Upper lobe of right lung (tissue), 1 donor: ENCODE data around the gene FAM131C. TPM values are rescaled to one million over a fixed set of nuclear protein-coding genes. Genes with fewer than 3 reads are reported as not detected.

Experiments
- ATAC-seq: fragments of 200-7000 bp; cut with Tn5 transposase; one replicate; pipeline ENCODE4 v1.9.1; 2020; ENCODE audit warnings: mild to moderate bottlenecking, moderate library complexity
- DNase-seq: peaks from one replicate; pipeline ENCODE4 v3.0.0-alpha.2; 2020
- H3K27ac ChIP-seq: fragments of 200-600 bp; one replicate; pipeline ENCODE4 v1.8.0; 2022
- H3K27me3 ChIP-seq: fragments of 200-600 bp; one replicate; pipeline ENCODE4 v1.8.0; 2022; ENCODE audit warnings: mild to moderate bottlenecking
- H3K36me3 ChIP-seq: fragments of 200-600 bp; one replicate; pipeline ENCODE4 v1.8.0; 2022
- H3K4me1 ChIP-seq: fragments of 200-600 bp; one replicate; pipeline ENCODE4 v1.8.0; 2022
- H3K4me3 ChIP-seq: fragments of 200-600 bp; one replicate; pipeline ENCODE4 v1.8.0; 2022; ENCODE audit warnings: mild to moderate bottlenecking
- H3K9me3 ChIP-seq: fragments of 200-600 bp; one replicate; pipeline ENCODE4 v1.8.0; 2022
- CTCF ChIP-seq: fragments of 200-600 bp; IDR thresholded peaks from one replicate; pipeline ENCODE4 v1.8.0; 2022; ENCODE audit warnings: antibody characterized with exemption
- intact Hi-C: fragments of 100-400 bp; cut with DNase I; formaldehyde crosslinking; loops from one replicate; pipeline ENCODE4 v1.11.0; 2022
- total RNA-seq: library from RNA; stranded (reverse); fragmentation: NEBNext Ultra II Directional; extraction: Animal tissue kit (Norgen Biotek cat#: 25700); gene quantifications from one replicate; pipeline ENCODE4 v1.2.1, GENCODE V29; 2021
- donor health status: DM: no; HTN: yes; CAD: no; lungs with severe emphysema.

Gene FAM131C
- total RNA-seq, 1 donor from 2014 or later = not detected

DNA sequence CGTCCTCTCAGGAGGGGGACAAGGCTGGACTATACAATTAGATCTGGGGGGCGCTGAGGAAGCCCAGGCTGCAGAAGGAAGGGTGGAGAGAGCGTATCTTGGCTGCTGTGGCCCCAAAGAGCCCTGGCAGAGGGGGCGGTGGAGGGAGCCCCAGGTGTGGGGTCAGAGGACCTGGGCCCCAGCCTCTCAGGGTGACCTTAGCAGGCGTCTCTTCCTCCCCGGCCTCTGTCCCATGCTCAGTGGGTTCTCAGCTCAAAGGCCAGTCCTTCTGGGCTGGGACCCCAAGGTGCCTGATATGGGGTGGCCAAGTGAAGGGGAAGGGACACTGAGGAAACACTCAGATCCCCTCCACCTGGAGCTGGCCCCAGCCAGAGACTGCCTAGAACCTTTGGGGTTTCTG is 1.8 kb downstream of the FAM131C start:
- ATAC-seq (no peak), DNase-seq (no peak)
- H3K27me3 ChIP-seq = peaks cover 11% of the 10 kb centered on the region
- TF ChIP-seq CTCF = no peak
- H3K9me3 ChIP-seq = no peaks in the 10 kb centered on the region
- intact Hi-C loops = no loop called here
- no peak overlapping the region for H3K27ac ChIP-seq
- peaks cover 5% of the 10 kb centered on the region for H3K4me1 ChIP-seq
- H3K4me3 ChIP-seq = no peak overlapping the region
- H3K36me3 ChIP-seq = no peaks in the 10 kb centered on the region

DNA sequence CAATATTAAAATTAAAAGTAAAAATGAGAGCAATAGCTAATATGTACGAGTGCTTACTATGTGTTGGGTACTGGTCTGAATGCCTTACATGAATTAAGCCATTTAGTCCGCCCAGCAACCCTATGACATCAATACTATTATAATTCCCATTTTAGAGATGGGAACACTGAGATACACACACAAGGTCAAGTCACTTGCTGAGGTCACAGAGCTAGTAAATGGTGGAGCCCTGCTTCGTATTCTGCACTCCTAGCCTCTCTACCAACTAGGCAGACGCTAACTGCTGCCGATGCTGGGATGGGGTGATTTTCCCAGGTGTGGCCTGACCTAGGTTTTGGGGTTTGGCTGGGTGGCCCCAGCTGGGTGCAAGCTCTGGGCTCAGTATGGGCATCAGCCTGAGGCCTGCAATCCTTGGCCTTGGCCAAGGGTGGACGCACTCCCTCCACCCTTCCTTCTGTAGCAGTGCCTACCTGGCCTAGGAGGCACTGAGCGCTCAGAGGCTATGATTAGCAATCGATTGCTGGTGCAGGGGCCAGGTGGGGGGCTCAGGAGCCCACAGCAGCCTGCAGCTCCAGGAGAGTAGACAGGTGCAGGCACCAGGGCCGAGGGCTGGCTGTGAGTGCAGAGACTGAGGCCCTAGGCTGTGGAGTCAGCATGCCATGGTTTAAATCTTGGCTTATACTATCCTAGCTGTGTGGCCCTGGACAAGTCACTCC is 2.7 kb downstream of the FAM131C start:
- ATAC-seq = no peak

DNA sequence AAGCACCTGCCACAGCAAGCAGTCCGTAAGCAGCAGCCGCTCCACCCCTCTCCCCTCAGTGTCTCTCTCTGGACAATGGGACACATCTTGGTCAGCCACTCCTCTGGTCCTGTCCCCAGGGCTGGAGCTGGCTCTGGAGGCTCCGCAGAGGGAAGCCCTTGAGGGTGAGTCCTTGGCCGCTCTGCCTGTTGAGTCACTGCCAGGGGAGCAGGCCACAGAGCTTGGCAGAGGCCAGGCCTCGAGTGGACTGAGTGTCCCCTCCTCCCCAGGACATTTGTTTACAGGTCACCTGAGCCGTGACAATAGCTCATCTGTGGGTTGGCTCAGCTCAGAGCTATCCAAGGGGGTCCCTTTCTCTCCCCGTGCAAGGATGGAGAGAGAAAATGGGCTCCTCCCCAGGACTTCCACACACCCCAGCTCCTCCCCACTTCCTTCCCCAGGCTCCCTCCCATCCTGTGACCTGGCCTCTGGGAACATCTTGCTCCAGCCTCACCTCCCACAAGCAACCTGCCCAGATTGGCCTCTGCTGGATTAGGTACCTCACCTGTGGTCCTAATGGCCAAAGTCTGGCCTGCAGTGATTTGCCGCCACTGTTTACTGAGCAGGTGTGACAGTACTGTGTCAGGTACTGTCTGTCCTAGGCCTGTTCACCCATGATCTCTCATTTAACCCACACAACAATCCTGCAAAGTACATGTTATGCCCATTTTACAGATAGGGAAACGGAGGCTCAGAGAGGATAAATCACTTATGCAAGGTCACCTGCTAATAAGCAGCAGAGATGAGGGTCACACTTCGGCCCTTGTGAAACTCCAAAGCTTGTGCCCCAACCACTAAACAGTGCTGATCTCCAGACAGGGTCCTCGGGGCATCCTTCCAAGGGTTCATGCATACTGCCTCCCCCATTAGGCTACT is 4.8 kb downstream of the FAM131C start:
- H3K9me3 ChIP-seq = no peaks in the 10 kb centered on the region
- no peak for TF ChIP-seq CTCF
- ATAC-seq = peak; percentile 66

More for the DNA sequence above, 2.7 kb downstream of the FAM131C start:
- Histone ChIP-seq H3K9me3 (no peaks in the 10 kb centered on the region), H3K36me3 (no peaks in the 10 kb centered on the region), H3K4me1 (peaks cover 5% of the 10 kb centered on the region), H3K27ac (no peak overlapping the region), H3K4me3 (no peak overlapping the region), H3K27me3 (peaks cover 11% of the 10 kb centered on the region)
- no peak for DNase-seq
- intact Hi-C loops = no loop called here
- no peak for TF ChIP-seq CTCF

DNA sequence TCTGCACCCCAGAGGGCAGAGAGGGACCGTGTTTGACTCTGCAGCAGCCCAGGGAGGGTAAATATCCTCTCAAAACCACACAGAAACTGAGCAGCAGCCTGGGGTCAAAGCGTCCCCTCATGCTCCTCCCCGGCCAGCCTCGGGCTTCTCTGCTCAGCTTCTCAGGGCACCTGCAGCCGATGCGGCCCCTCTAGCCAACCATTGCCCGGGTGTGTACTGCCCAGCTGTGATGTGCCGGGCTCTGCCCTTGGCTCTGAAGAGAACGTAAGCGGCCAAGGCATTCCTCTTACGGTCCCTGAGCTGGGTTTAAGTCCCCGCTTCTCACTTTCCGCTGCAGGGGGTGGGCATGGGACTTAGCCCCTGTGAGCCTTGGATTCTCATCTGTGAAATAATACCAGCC is 5.5 kb downstream of the FAM131C start:
- Histone ChIP-seq H3K4me3 (no peak overlapping the region), H3K27me3 (peaks cover 2% of the 10 kb centered on the region), H3K27ac (no peak overlapping the region), H3K4me1 (no peaks in the 10 kb centered on the region), H3K36me3 (no peaks in the 10 kb centered on the region), H3K9me3 (no peaks in the 10 kb centered on the region)
- ATAC-seq = no peak
- no peak for DNase-seq
- intact Hi-C loops = no loop called here
- no peak for TF ChIP-seq CTCF

More for the DNA sequence above, 4.8 kb downstream of the FAM131C start:
- Histone ChIP-seq H3K4me1 (no peaks in the 10 kb centered on the region), H3K27me3 (peaks cover 5% of the 10 kb centered on the region), H3K36me3 (no peaks in the 10 kb centered on the region), H3K4me3 (no peak overlapping the region), H3K27ac (no peak overlapping the region)
- intact Hi-C loops = no loop called here
- no peak for DNase-seq

DNA sequence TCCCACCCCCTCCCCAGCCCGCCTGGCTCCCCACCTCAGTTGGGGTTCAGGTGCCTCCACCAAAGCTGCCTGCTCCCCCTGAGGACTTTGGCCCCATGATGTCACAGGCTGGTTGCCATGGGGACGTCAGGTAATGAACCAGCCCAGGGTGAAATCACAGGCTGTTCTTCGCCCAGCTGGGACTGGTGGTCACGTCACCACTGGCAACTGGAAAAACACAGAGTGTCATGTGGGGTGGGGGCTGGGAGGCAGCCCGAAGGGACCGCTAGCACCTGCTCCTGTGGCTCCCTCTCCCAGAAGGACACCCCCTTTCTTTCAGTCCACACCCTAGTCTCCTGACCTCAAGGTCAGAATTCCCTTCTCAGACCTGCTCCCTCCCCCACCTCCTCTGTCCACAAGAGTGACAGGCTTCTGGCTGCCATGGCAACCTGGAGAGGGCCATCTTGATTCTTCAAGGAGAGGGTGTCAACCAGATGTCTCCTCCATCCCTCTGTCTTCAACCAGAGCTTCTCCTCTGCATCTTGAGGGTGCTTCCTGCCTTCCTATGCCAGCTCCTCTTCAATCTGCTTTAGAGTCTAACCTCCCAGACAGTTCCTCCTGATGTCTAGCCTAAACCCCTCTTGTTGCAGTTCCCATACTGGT is 6.2 kb downstream of the FAM131C start:
- no peak for TF ChIP-seq CTCF
- Histone ChIP-seq H3K27ac (no peak overlapping the region), H3K36me3 (no peaks in the 10 kb centered on the region), H3K4me3 (no peak overlapping the region), H3K27me3 (no peaks in the 10 kb centered on the region), H3K9me3 (no peaks in the 10 kb centered on the region), H3K4me1 (no peaks in the 10 kb centered on the region)
- DNase-seq (no peak), ATAC-seq (no peak)
- intact Hi-C loops = no loop called here
